H9 (cell line): Measurements from ENCODE around the gene LRRC3B. TPM values are rescaled to one million over a fixed set of nuclear protein-coding genes. Genes with fewer than 3 reads are reported as not detected.

Source experiments
- DNase-seq: peaks from one replicate; pipeline ENCODE4 v3.0.0-alpha.2; 2017
- H2AFZ ChIP-seq: one replicate; pipeline ENCODE4 v1.6.1; 2013; ENCODE audit warnings: mild to moderate bottlenecking, low read length, control low read depth, moderate library complexity
- H2AK5ac ChIP-seq: 2 replicates; pipeline ENCODE4 v1.6.1; 2013; ENCODE audit warnings: low read length, control low read depth, mixed read lengths; ENCODE audit not compliant: insufficient read length
- H2BK120ac ChIP-seq: one replicate; pipeline ENCODE4 v1.6.1; 2013; ENCODE audit warnings: low read depth, mild to moderate bottlenecking, low read length, control low read depth, inconsistent platforms; ENCODE audit not compliant: poor library complexity, severe bottlenecking
- H2BK12ac ChIP-seq: 2 replicates; pipeline ENCODE4 v1.6.1; 2013; ENCODE audit warnings: low read length, control low read depth, mixed read lengths, low read depth; ENCODE audit not compliant: insufficient read length
- H2BK15ac ChIP-seq: 2 replicates; pipeline ENCODE4 v1.6.1; 2013; ENCODE audit warnings: low read depth, low read length, control low read depth
- H2BK20ac ChIP-seq: one replicate; pipeline ENCODE4 v1.6.1; 2013; ENCODE audit warnings: low read depth, mild to moderate bottlenecking, low read length, control low read depth, inconsistent platforms; ENCODE audit not compliant: poor library complexity, severe bottlenecking
- H2BK5ac ChIP-seq: 2 replicates; pipeline ENCODE4 v1.6.1; 2013; ENCODE audit warnings: low read length, control low read depth, mixed read lengths; ENCODE audit not compliant: insufficient read length
- H3K14ac ChIP-seq: 2 replicates; pipeline ENCODE4 v1.6.1; 2013; ENCODE audit warnings: low read length, control low read depth; ENCODE audit not compliant: insufficient read depth
- H3K18ac ChIP-seq: 2 replicates; pipeline ENCODE4 v1.6.1; 2013; ENCODE audit warnings: low read depth, mild to moderate bottlenecking, mixed read lengths, low read length, control low read depth; ENCODE audit not compliant: insufficient read length
- H3K23ac ChIP-seq: 2 replicates; pipeline ENCODE4 v1.6.1; 2013; ENCODE audit warnings: low read length, control low read depth, mixed read lengths, low read depth; ENCODE audit not compliant: insufficient read length
- H3K23me2 ChIP-seq: 2 replicates; pipeline ENCODE4 v1.6.1; 2013; ENCODE audit warnings: low read depth, mild to moderate bottlenecking, mixed read lengths, low read length, control low read depth; ENCODE audit not compliant: insufficient read length, poor library complexity, severe bottlenecking
- H3K27ac ChIP-seq: 2 replicates; pipeline ENCODE4 v1.5.1; 2013; ENCODE audit warnings: low read length, control low read depth, mixed read lengths, low read depth; ENCODE audit not compliant: insufficient read length
- H3K27me3 ChIP-seq: 2 replicates; pipeline ENCODE4 v1.6.1; 2013; ENCODE audit warnings: low read length, control low read depth, inconsistent platforms; ENCODE audit not compliant: insufficient read depth
- H3K4ac ChIP-seq: 2 replicates; pipeline ENCODE4 v1.6.1; 2013; ENCODE audit warnings: low read depth, mild to moderate bottlenecking, control low read depth, inconsistent platforms, low read length, moderate library complexity
- H3K4me1 ChIP-seq: 2 replicates; pipeline ENCODE4 v1.6.1; 2013; ENCODE audit warnings: low read length, control low read depth, inconsistent platforms; ENCODE audit not compliant: insufficient read depth
- H3K4me2 ChIP-seq: 2 replicates; pipeline ENCODE4 v1.6.1; 2013; ENCODE audit warnings: low read length, control low read depth, mixed read lengths; ENCODE audit not compliant: insufficient read length, insufficient read depth
- H3K56ac ChIP-seq: 2 replicates; pipeline ENCODE4 v1.6.1; 2013; ENCODE audit warnings: low read depth, mild to moderate bottlenecking, mixed read lengths, low read length, control low read depth; ENCODE audit not compliant: insufficient read length
- H3K79me1 ChIP-seq: 2 replicates; pipeline ENCODE4 v1.6.1; 2013; ENCODE audit warnings: low read depth, mild to moderate bottlenecking, moderate library complexity, low read length, control low read depth, inconsistent platforms; ENCODE audit not compliant: insufficient read depth, poor library complexity, severe bottlenecking
- H3K79me2 ChIP-seq: 2 replicates; pipeline ENCODE4 v1.6.1; 2013; ENCODE audit warnings: low read length, control low read depth, inconsistent platforms; ENCODE audit not compliant: insufficient read depth
- H3K9ac ChIP-seq: 2 replicates; pipeline ENCODE4 v1.6.1; 2013; ENCODE audit warnings: low read length, control low read depth, mixed read lengths; ENCODE audit not compliant: insufficient read length; ENCODE audit errors: extremely low read depth
- H3K9me3 ChIP-seq: one replicate; pipeline ENCODE4 v1.6.1; 2013; ENCODE audit warnings: low read depth, low read length, inconsistent platforms; ENCODE audit not compliant: control insufficient read depth
- H3T11ph ChIP-seq: one replicate; pipeline ENCODE4 v1.6.1; 2013; ENCODE audit warnings: mild to moderate bottlenecking, low read length, control low read depth, inconsistent platforms
- H4K20me1 ChIP-seq: one replicate; pipeline ENCODE4 v1.6.1; 2013; ENCODE audit not compliant: control insufficient read depth, insufficient read length, insufficient read depth
- H4K5ac ChIP-seq: 2 replicates; pipeline ENCODE4 v1.6.1; 2013; ENCODE audit warnings: low read depth, mild to moderate bottlenecking, mixed read lengths, low read length, control low read depth; ENCODE audit not compliant: insufficient read length
- H4K8ac ChIP-seq: replicated peaks from 2 replicates; pipeline ENCODE4 v1.6.1; 2013; ENCODE audit warnings: low read length, control low read depth, mixed read lengths, low read depth; ENCODE audit not compliant: insufficient read length
- H4K91ac ChIP-seq: 2 replicates; pipeline ENCODE4 v1.6.1; 2013; ENCODE audit warnings: low read depth, mild to moderate bottlenecking, moderate library complexity, mixed read lengths, low read length, control low read depth; ENCODE audit not compliant: insufficient read length
- H3K27ac Mint-ChIP-seq, 3 experiments: 2 replicates in 2 of 3; 3 replicates in 1 of 3; pipeline ENCODE4 v1.8.0; 2020 to 2021; ENCODE audit warnings: mixed read lengths in 3 of 3, mild to moderate bottlenecking in 1 of 3, moderate library complexity in 1 of 3
- H3K27me3 Mint-ChIP-seq: 2 replicates; pipeline ENCODE4 v1.8.0; 2021; ENCODE audit warnings: low read depth, mild to moderate bottlenecking, moderate library complexity, mixed read lengths
- H3K36me3 Mint-ChIP-seq, 3 experiments: 2 replicates in 2 of 3; 3 replicates in 1 of 3; pipeline ENCODE4 v1.8.0; 2020 to 2021; ENCODE audit warnings: low read depth in 3 of 3, mixed read lengths in 3 of 3; ENCODE audit not compliant: insufficient read depth in 1 of 3
- H3K4me1 Mint-ChIP-seq, 2 experiments: 2 replicates each; pipeline ENCODE4 v1.8.0; 2020; ENCODE audit warnings: mixed read lengths in 2 of 2
- H3K4me3 Mint-ChIP-seq, 2 experiments: 2 replicates in 1 of 2; 3 replicates in 1 of 2; pipeline ENCODE4 v1.8.0; 2020 to 2021; ENCODE audit warnings: mild to moderate bottlenecking in 2 of 2, mixed read lengths in 2 of 2, moderate library complexity in 1 of 2
- H3K9me3 Mint-ChIP-seq, 2 experiments: 2 replicates in 1 of 2; 3 replicates in 1 of 2; pipeline ENCODE4 v1.8.0; 2020; ENCODE audit warnings: mild to moderate bottlenecking in 2 of 2, mixed read lengths in 2 of 2, moderate library complexity in 1 of 2
- CTCF ChIP-seq: fragments of 200-600 bp; sonication (generic); conservative IDR thresholded peaks from 3 replicates; pipeline ENCODE4 v1.8.0; 2021; ENCODE audit warnings: antibody characterized with exemption, mild to moderate bottlenecking
- WGBS: extraction: QIAGEN DNeasy Blood & Tissue Kit; methylation state at CpG from one replicate; pipeline ENCODE4 v1.1.7; 2013; ENCODE audit warnings: missing lambda C conversion rate, low lambda C conversion rate, mixed read lengths; ENCODE audit not compliant: insufficient read length; ENCODE audit errors: extremely low coverage; 5-methylcytosine and 5-hydroxymethylcytosine counted together
- total RNA-seq: library from RNA; stranded (reverse); gene quantifications from 2 replicates; pipeline ENCODE4 v1.2.1, GENCODE V29; 2021

Gene LRRC3B
- total RNA-seq, 1 experiment from 2014 or later: 0.35 TPM

- no CpG with 5 or more reads among the region's 2 CpGs for WGBS
These were observed 82.2 kb downstream of the LRRC3B start for GRCh38 chr3:26704736-26705135.

More at GRCh38 chr3:26704736-26705135, 82.2 kb downstream of the LRRC3B start:
- no peak overlapping the region for H3K9ac ChIP-seq
- no peak overlapping the region for H2AK5ac ChIP-seq
- no peak overlapping the region for H4K8ac ChIP-seq
- H3K4me3 Mint-ChIP-seq: no peak overlapping the region
- no peaks in the 10 kb centered on the region; the same call in 1 of the 2 replicates for H3K4me1 ChIP-seq
- peaks cover 6% of the 10 kb centered on the region in 2 experiments for H3K4me1 Mint-ChIP-seq
- H2BK5ac ChIP-seq: no peak overlapping the region
- H3K27ac ChIP-seq: no peak overlapping the region
- no peak overlapping the region for H2AFZ ChIP-seq
- H3K14ac ChIP-seq: no peak overlapping the region
- no peak overlapping the region for H3T11ph ChIP-seq
- no peaks in the 10 kb centered on the region for H3K79me1 ChIP-seq
- H3K27me3 Mint-ChIP-seq: no peaks in the 10 kb centered on the region
- H3K4me2 ChIP-seq: no peak overlapping the region
- no peak for DNase-seq
- no peaks in the 10 kb centered on the region for H3K79me2 ChIP-seq
- no peak overlapping the region for H2BK120ac ChIP-seq
- H2BK15ac ChIP-seq: no peak overlapping the region
- no peaks in the 10 kb centered on the region for H3K23me2 ChIP-seq
- H2BK20ac ChIP-seq: no peak overlapping the region
- H3K27ac Mint-ChIP-seq: no peak overlapping the region
- no peaks in the 10 kb centered on the region for H3K9me3 ChIP-seq
- H3K18ac ChIP-seq: no peak overlapping the region
- H3K4ac ChIP-seq: no peak overlapping the region
- no peak overlapping the region for H4K91ac ChIP-seq
- no peak overlapping the region for H2BK12ac ChIP-seq
- H3K23ac ChIP-seq: no peak overlapping the region
- no peak overlapping the region for H3K56ac ChIP-seq
- no peak for TF ChIP-seq CTCF
- H4K5ac ChIP-seq: no peak overlapping the region
- H3K27me3 ChIP-seq: no peaks in the 10 kb centered on the region
- no peaks in the 10 kb centered on the region for H3K9me3 Mint-ChIP-seq
- no peaks in the 10 kb centered on the region for H4K20me1 ChIP-seq
- H3K36me3 Mint-ChIP-seq: no peaks in the 10 kb centered on the region; a peak in 1 of 7 replicates
